HepG2 (cell line): ENCODE measurements around the gene CBX7. TPM values are rescaled to one million over a fixed set of nuclear protein-coding genes. Genes with fewer than 3 reads are reported as not detected.

Experiments used
- ATAC-seq: fragments of 200-7000 bp; cut with Tn5 transposase; 3 replicates; pipeline ENCODE4 v1.9.1; 2020; ENCODE audit warnings: mild to moderate bottlenecking, moderate library complexity
- BruUV-seq: library from RNA; stranded (reverse); fragments of 400-500 nt; replicated peaks from 2 replicates; lab custom pipeline; 2021; lab: Mats Ljungman, UMichigan
- CTCF ChIA-PET: fragments of 300-600 bp; formaldehyde crosslinking; extraction: SDS; loops from one replicate; lab custom pipeline; 2021; ENCODE audit warnings: low total read pairs, inconsistent platforms, low intra/inter-chr PET ratio; lab: Yijun Ruan, JAX
- POLR2A ChIA-PET: fragments of 350-600 bp; sonication (Branson Sonifier 250); formaldehyde crosslinking; loops from one replicate; lab custom pipeline; 2020; ENCODE audit warnings: antibody characterized with exemption, inconsistent platforms; lab: Yijun Ruan, JAX
- DNase-seq: peaks from one replicate; pipeline ENCODE4 v3.0.0-alpha.2; 2015; ENCODE audit warnings: low spot score
- FAIRE-seq: peaks from 3 replicates; lab custom pipeline; 2011; peaks lifted over from hg19 to GRCh38; lab: Jason Lieb, UNC
- H2AFZ ChIP-seq: one replicate; pipeline ENCODE4 v1.6.1; 2011; ENCODE audit warnings: low read length, inconsistent platforms
- H3K27ac ChIP-seq: fragments of 300-600 bp; 3 replicates; pipeline ENCODE4 v1.8.0; 2011; ENCODE audit warnings: mixed run types, mild to moderate bottlenecking, mixed read lengths, low read length, inconsistent platforms; ENCODE audit not compliant: insufficient read depth; ENCODE audit errors: extremely low read length
- H3K27me3 ChIP-seq, 2 experiments: fragments of 200-600 bp in 1 of 2; 2 replicates in 1 of 2; 3 replicates in 1 of 2; pipeline versions ENCODE4 v1.6.0 to v1.8.0; 2011; ENCODE audit warnings: low read length in 2 of 2, mild to moderate bottlenecking in 2 of 2, moderate library complexity in 2 of 2, inconsistent platforms in 1 of 2; ENCODE audit not compliant: insufficient read depth in 2 of 2, control insufficient read depth in 1 of 2
- H3K36me3 ChIP-seq, 2 experiments: fragments of 200-600 bp in 1 of 2; replicated peaks in 1 of 2; 2 replicates in 1 of 2; 3 replicates in 1 of 2; pipeline versions ENCODE4 v1.5.1 to v1.8.0; 2011; ENCODE audit warnings: low read length in 2 of 2, inconsistent platforms in 1 of 2; ENCODE audit not compliant: insufficient read depth in 2 of 2, control insufficient read depth in 1 of 2
- H3K4me1 ChIP-seq: 2 replicates; pipeline ENCODE4 v1.5.1; 2012; ENCODE audit warnings: low read length, inconsistent platforms; ENCODE audit not compliant: insufficient read depth
- H3K4me2 ChIP-seq: 2 replicates; pipeline ENCODE4 v1.6.0; 2011; ENCODE audit warnings: low read depth, low read length, inconsistent platforms
- H3K4me3 ChIP-seq, 3 experiments: fragments of 200-600 bp in 1 of 3; sonication (generic), shearing (Covaris generic) in 1 of 3; replicated peaks in 1 of 3; 2 replicates each; pipeline ENCODE4 v1.5.1; 2011 to 2016; ENCODE audit warnings: low read length in 3 of 3, inconsistent platforms in 2 of 3, low read depth in 2 of 3, mild to moderate bottlenecking in 2 of 3, control low read depth in 1 of 3, mixed read lengths in 1 of 3; ENCODE audit not compliant: insufficient read depth in 1 of 3
- H3K79me2 ChIP-seq: one replicate; pipeline ENCODE4 v1.6.1; 2011; ENCODE audit warnings: low read length, inconsistent platforms; ENCODE audit not compliant: insufficient read depth
- H3K9ac ChIP-seq: 2 replicates; pipeline ENCODE4 v1.6.0; 2011; ENCODE audit warnings: mild to moderate bottlenecking, low read depth, low read length, inconsistent platforms; ENCODE audit not compliant: insufficient read depth
- H3K9me3 ChIP-seq: 2 replicates; pipeline ENCODE4 v1.5.1; 2012; ENCODE audit warnings: mild to moderate bottlenecking, low read length
- H4K20me1 ChIP-seq: 2 replicates; pipeline ENCODE4 v1.6.0; 2011; ENCODE audit warnings: inconsistent platforms, mild to moderate bottlenecking, low read length, moderate library complexity; ENCODE audit not compliant: insufficient read depth
- ADNP ChIP-seq: sonication (generic); formaldehyde crosslinking; IDR thresholded peaks from 2 replicates; pipeline ENCODE4 v1.4.0; 2020; ENCODE audit warnings: missing genetic modification reagents
- CHD4 ChIP-seq: fragments of 200-600 bp; sonication (generic); IDR thresholded peaks from 2 replicates; pipeline ENCODE4 v1.7.0; 2017; ENCODE audit warnings: mild to moderate bottlenecking, low read length, borderline replicate concordance
- ESRRA ChIP-seq: sonication (generic); formaldehyde crosslinking; IDR thresholded peaks from 2 replicates; pipeline ENCODE4 v1.5.1; 2020; ENCODE audit warnings: mild to moderate bottlenecking, low read depth, missing genetic modification reagents
- HNF4G ChIP-seq, 2 experiments: sonication (generic) in 1 of 2; formaldehyde crosslinking in 1 of 2; IDR thresholded peaks; 2 replicates each; pipeline versions ENCODE4 v1.4.0 to v1.6.1; 2011 to 2020; ENCODE audit warnings: borderline replicate concordance in 2 of 2, low read depth in 2 of 2, mild to moderate bottlenecking in 2 of 2, low read length in 1 of 2, missing genetic modification reagents in 1 of 2, moderate library complexity in 1 of 2
- KDM1A ChIP-seq: IDR thresholded peaks from 2 replicates; pipeline ENCODE4 v1.6.1; 2016; ENCODE audit warnings: missing compliant biosample characterization
- RCOR2 ChIP-seq: IDR thresholded peaks from 2 replicates; pipeline ENCODE4 v1.6.1; 2016; ENCODE audit warnings: missing biosample characterization, missing genetic modification reagents
- TEAD2 ChIP-seq: sonication (generic); formaldehyde crosslinking; IDR thresholded peaks from 2 replicates; pipeline ENCODE4 v1.9.0; 2021; ENCODE audit warnings: missing genetic modification reagents
- U2AF2 ChIP-seq: fragments of 200-400 bp; formaldehyde crosslinking; IDR thresholded peaks from 2 replicates; pipeline ENCODE4 v1.6.1; 2017; ENCODE audit warnings: low read depth, mild to moderate bottlenecking, low read length
- YEATS2 ChIP-seq: sonication (generic); formaldehyde crosslinking; IDR thresholded peaks from 2 replicates; pipeline ENCODE4 v1.4.0; 2020; ENCODE audit warnings: missing genetic modification reagents, borderline replicate concordance
- ZIK1 ChIP-seq: sonication (generic); formaldehyde crosslinking; IDR thresholded peaks from 2 replicates; pipeline ENCODE4 v1.5.0; 2020; ENCODE audit warnings: mild to moderate bottlenecking, low read depth, missing genetic modification reagents, borderline replicate concordance
- ZMYM3 ChIP-seq: sonication (generic); formaldehyde crosslinking; IDR thresholded peaks from 2 replicates; pipeline ENCODE4 v1.5.1; 2020; ENCODE audit warnings: mild to moderate bottlenecking, missing genetic modification reagents
- ZNF350 ChIP-seq: sonication (generic); formaldehyde crosslinking; IDR thresholded peaks from 2 replicates; pipeline ENCODE4 v1.4.0; 2020; ENCODE audit warnings: mild to moderate bottlenecking, low read depth, missing genetic modification reagents, borderline replicate concordance
- ZNF629 ChIP-seq: sonication (generic); formaldehyde crosslinking; conservative IDR thresholded peaks from 2 replicates; pipeline ENCODE4 v1.5.0; 2020; ENCODE audit warnings: missing genetic modification reagents
- WGBS: methylation state at CpG from one replicate; pipeline ENCODE4 v1.1.6; 2017; ENCODE audit warnings: low lambda C conversion rate; 5-methylcytosine and 5-hydroxymethylcytosine counted together
- in situ Hi-C: cut with HindIII; loops from 2 replicates; pipeline ENCODE4 v1.10.0; 2017; ENCODE audit warnings: low pct_unique_long_range_greater_than_20kb; ENCODE audit not compliant: extremely low pct_ligation_motif_present
- intact Hi-C: fragments of 100-400 bp; cut with micrococcal nuclease; formaldehyde crosslinking; loops from one replicate; pipeline ENCODE4 v1.10.0; 2022; ENCODE audit not compliant: unreplicated experiment
- polyA plus RNA-seq, 8 experiments: library from polyadenylated mRNA; depleted of rRNA in 3 of 8; stranded (reverse) in 7 of 8; unstranded in 1 of 8; fragments of >200 nt; fragmentation: Illumina TruSeq in 4 of 8; extraction: Trizol in 4 of 8; gene quantifications; 2 replicates each; pipeline versions ENCODE4 v1.2.1 to v1.2.3, GENCODE V29; 2011 to 2016; ENCODE audit warnings: low read depth in 4 of 8, missing spikeins in 1 of 8, mixed read lengths in 1 of 8; ENCODE audit not compliant: insufficient read depth in 1 of 8
- total RNA-seq, 5 experiments: library from RNA; depleted of rRNA; stranded (reverse); fragments of >200 nt; fragmentation: Illumina TruSeq; extraction: Trizol; gene quantifications; 2 replicates each; pipeline ENCODE4 v1.2.3, GENCODE V29; 2016; ENCODE audit warnings: low read depth in 1 of 5
- TF ChIP-seq, protein P1 (sequence below): sonication (generic); formaldehyde crosslinking; IDR thresholded peaks from 2 replicates; pipeline ENCODE4 v1.5.0; 2020; ENCODE audit warnings: mild to moderate bottlenecking, missing genetic modification reagents, borderline replicate concordance
- TF ChIP-seq, protein P2 (sequence below): sonication (generic); formaldehyde crosslinking; IDR thresholded peaks from 2 replicates; pipeline ENCODE4 v1.8.1; 2023; ENCODE audit warnings: missing genetic modification reagents, mild to moderate bottlenecking, borderline replicate concordance

CBX7 gene
- total and polyA plus RNA-seq, 2 of the 13 experiments (the other 11 are each of a cell fraction or from before 2014, with no cell fraction given): 0.35 to 4.9 TPM

DNA sequence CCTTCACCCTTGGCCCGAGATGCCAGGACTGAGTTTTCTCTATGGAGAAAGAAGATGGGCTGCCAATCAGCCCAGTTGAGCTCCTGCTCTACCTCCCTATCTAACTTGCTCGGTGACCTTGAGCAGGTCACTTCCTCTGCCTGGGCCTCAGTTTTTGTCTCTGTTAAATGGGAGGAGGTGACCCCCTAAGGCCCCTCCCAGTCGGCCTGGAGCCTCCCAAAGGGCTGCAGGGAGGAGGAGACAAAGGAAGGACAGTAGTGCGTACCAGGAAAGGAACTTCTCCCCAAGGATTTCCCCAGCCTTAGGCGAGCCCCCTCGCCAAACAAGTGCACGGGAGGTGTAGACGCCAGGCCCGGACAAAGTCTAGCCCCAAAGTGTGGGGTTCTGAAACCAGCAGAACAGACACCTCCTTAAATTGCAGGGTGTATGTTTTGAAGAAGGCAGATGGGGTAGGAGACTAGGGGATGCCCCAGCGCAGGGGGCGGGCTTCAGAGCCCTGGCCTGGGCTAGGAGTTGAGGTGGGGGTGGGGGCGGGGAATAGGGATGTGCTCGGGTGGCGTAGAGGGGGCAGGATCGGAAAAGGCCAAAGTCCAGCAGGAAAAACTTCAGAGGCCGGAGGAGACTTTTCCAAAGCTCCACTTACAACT, 1.0 kb downstream of the CBX7 start:
- no peak overlapping the region for H2AFZ ChIP-seq
- H4K20me1 ChIP-seq: no peaks in the 10 kb centered on the region
- peak overlapping the region; percentile 59 to 79 (median 67); a peak in 5 of 6 replicates for H3K4me3 ChIP-seq
- ATAC-seq (no peak), FAIRE-seq (no peak), DNase-seq (no peak)
- CTCF ChIA-PET: no interaction called here
- H3K36me3 ChIP-seq: no peaks in the 10 kb centered on the region
- POLR2A ChIA-PET: interaction anchor here (1.0 to 2.6 kb wide), 7 partner anchors 16 to 168 kb away, joined by 3 to 38 read pairs (median 3); partner anchors contain the start of gene RPL3
- TF ChIP-seq ZNF629 (CRISPR knock-in tag) (peak; percentile 94), CHD4 (peak; percentile 37; the same call in 1 of the 2 replicates), HNF4G (IDR thresholded peaks at IDR 0.05; ENCODE audit: borderline replicate concordance, low read depth, low read length) (no peak), HNF4G (CRISPR knock-in tag; IDR thresholded peaks at IDR 0.05; ENCODE audit: borderline replicate concordance, low read depth) (no peak), KDM1A (CRISPR knock-in tag) (peak; percentile 81; the same call in 1 of the 2 replicates), RCOR2 (CRISPR knock-in tag) (0 out of 2 replicates have a peak, but pooled peaks have one; percentile 16), ZNF350 (CRISPR knock-in tag) (0 out of 2 replicates have a peak, but pooled peaks have one; percentile 2), YEATS2 (CRISPR knock-in tag) (no peak), TEAD2 (CRISPR knock-in tag) (no peak), ZIK1 (CRISPR knock-in tag) (no peak), ZMYM3 (CRISPR knock-in tag) (peak; percentile 66), U2AF2 (no peak), ADNP (0 out of 2 replicates have a peak, but pooled peaks have one; percentile 24), ESRRA (CRISPR knock-in tag) (peak; percentile 31; the same call in 1 of the 2 replicates)
- TF ChIP-seq, protein P1, sequence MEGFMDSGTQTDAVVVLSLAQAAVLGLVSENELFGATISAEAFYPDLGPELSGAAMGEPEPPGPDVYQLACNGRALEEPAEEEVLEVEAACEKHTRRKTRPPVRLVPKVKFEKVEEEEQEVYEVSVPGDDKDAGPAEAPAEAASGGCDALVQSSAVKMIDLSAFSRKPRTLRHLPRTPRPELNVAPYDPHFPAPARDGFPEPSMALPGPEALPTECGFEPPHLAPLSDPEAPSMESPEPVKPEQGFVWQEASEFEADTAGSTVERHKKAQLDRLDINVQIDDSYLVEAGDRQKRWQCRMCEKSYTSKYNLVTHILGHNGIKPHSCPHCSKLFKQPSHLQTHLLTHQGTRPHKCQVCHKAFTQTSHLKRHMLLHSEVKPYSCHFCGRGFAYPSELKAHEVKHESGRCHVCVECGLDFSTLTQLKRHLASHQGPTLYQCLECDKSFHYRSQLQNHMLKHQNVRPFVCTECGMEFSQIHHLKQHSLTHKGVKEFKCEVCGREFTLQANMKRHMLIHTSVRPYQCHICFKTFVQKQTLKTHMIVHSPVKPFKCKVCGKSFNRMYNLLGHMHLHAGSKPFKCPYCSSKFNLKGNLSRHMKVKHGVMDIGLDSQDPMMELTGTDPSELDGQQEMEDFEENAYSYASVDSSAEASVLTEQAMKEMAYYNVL: no peak
- TF ChIP-seq, protein P2, sequence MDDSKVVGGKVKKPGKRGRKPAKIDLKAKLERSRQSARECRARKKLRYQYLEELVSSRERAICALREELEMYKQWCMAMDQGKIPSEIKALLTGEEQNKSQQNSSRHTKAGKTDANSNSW (CRISPR knock-in tag): no peak
- no TSS peak for BruUV-seq
- no peak overlapping the region for H3K27ac ChIP-seq
- H3K9ac ChIP-seq: peak overlapping the region; percentile 66; the same call in 1 of the 2 replicates
- peaks cover under 1 to 30% of the 10 kb centered on the region in 2 experiments; a peak in 4 of 5 replicates for H3K27me3 ChIP-seq
- H3K9me3 ChIP-seq: no peaks in the 10 kb centered on the region
- peak overlapping the region; percentile 95 for H3K4me2 ChIP-seq
- H3K79me2 ChIP-seq: no peaks in the 10 kb centered on the region
- peaks cover 50% of the 10 kb centered on the region for H3K4me1 ChIP-seq
- in situ Hi-C loops: no loop called here
- WGBS: 10% methylated on average over 9 of the region's 16 CpGs
- intact Hi-C loops: no loop called here
